ENCODE measurements around the gene CNTNAP4.

The CNTNAP4 gene

GRCh38 chr16:76500006-76500405 lies 222.8 kb downstream of the CNTNAP4 start:
- DNase-seq: no peak

- no peak for DNase-seq
Measured at GRCh38 chr16:76502063-76502462, 224.9 kb downstream of the CNTNAP4 start.

- DNase-seq: no peak
Measured at GRCh38 chr16:76502555-76502954, 225.4 kb downstream of the CNTNAP4 start.

GRCh38 chr16:76503091-76503490 lies 225.9 kb downstream of the CNTNAP4 start:
- no peak for DNase-seq

GRCh38 chr16:76511203-76511602 lies 234.0 kb downstream of the CNTNAP4 start:
- no peak for DNase-seq

- no peak for DNase-seq
Measured at GRCh38 chr16:76518781-76519180, 241.6 kb downstream of the CNTNAP4 start.

GRCh38 chr16:76524356-76524755 lies 247.2 kb downstream of the CNTNAP4 start:
- no peak for DNase-seq

- no peak for DNase-seq
Measured at GRCh38 chr16:76524769-76525168, 247.6 kb downstream of the CNTNAP4 start.

- DNase-seq: no peak
Measured at GRCh38 chr16:76527244-76527643, 250.0 kb downstream of the CNTNAP4 start.

GRCh38 chr16:76529120-76529519 lies 251.9 kb downstream of the CNTNAP4 start:
- DNase-seq: no peak

- DNase-seq: no peak
Measured at GRCh38 chr16:76531236-76531635, 254.0 kb downstream of the CNTNAP4 start.

- no peak for DNase-seq
Measured at GRCh38 chr16:76532188-76532973, 255.2 kb downstream of the CNTNAP4 start.

GRCh38 chr16:76539609-76540008 lies 262.4 kb downstream of the CNTNAP4 start:
- no peak for DNase-seq

GRCh38 chr16:76541070-76541469 lies 263.9 kb downstream of the CNTNAP4 start:
- DNase-seq: no peak

- DNase-seq: no peak
Measured at GRCh38 chr16:76565542-76565941, 288.3 kb downstream of the CNTNAP4 start.

- DNase-seq: no peak
Measured at GRCh38 chr16:76571755-76572154, 294.6 kb downstream of the CNTNAP4 start.

- DNase-seq: no peak
Measured at GRCh38 chr16:76573281-76573680, 296.1 kb downstream of the CNTNAP4 start.

GRCh38 chr16:76574651-76575050 lies 297.4 kb downstream of the CNTNAP4 start:
- no peak for DNase-seq

GRCh38 chr16:76576526-76576925 lies 299.3 kb downstream of the CNTNAP4 start:
- no peak for DNase-seq

- DNase-seq: peak in 1 of 5 donors; percentile 1
Measured at GRCh38 chr16:76577003-76577402, 299.8 kb downstream of the CNTNAP4 start.

- no peak for DNase-seq
Measured at GRCh38 chr16:76579277-76579922, 302.2 kb downstream of the CNTNAP4 start.

- no peak for DNase-seq
Measured at GRCh38 chr16:76583466-76583865, 306.3 kb downstream of the CNTNAP4 start.

- DNase-seq: no peak
Measured at GRCh38 chr16:76583945-76584344, 306.7 kb downstream of the CNTNAP4 start.

- no peak for DNase-seq
Measured at GRCh38 chr16:76598498-76598897, 321.3 kb downstream of the CNTNAP4 start.

Data from T-helper 1 cell (primary cell).